Measurements from ENCODE around the gene ACLY.

DNA sequence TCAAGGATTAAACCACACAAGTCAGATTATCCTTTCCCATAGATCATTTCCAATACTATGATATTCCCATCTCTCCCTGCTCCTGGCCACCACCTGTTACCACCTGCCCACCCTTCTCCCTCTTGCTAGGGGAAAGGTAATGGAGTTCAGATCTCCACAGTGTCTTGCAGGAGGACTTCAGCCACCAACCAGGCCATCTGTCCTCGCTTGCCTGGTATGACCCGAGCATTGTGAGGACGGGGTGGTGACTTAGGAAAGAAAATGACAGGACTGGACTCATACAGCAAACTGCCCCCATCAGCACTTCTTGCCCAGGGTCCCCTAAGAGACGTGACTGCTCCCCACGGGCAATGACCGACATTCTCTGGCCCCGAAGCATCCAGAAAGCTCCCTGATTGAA, 95.2 kb downstream of the ACLY start:
- TF ChIP-seq, protein P1, sequence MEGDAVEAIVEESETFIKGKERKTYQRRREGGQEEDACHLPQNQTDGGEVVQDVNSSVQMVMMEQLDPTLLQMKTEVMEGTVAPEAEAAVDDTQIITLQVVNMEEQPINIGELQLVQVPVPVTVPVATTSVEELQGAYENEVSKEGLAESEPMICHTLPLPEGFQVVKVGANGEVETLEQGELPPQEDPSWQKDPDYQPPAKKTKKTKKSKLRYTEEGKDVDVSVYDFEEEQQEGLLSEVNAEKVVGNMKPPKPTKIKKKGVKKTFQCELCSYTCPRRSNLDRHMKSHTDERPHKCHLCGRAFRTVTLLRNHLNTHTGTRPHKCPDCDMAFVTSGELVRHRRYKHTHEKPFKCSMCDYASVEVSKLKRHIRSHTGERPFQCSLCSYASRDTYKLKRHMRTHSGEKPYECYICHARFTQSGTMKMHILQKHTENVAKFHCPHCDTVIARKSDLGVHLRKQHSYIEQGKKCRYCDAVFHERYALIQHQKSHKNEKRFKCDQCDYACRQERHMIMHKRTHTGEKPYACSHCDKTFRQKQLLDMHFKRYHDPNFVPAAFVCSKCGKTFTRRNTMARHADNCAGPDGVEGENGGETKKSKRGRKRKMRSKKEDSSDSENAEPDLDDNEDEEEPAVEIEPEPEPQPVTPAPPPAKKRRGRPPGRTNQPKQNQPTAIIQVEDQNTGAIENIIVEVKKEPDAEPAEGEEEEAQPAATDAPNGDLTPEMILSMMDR (IDR thresholded peaks at IDR 0.05; ENCODE audit: insufficient read depth, low read length) = no peak
- TF ChIP-seq, protein P2, sequence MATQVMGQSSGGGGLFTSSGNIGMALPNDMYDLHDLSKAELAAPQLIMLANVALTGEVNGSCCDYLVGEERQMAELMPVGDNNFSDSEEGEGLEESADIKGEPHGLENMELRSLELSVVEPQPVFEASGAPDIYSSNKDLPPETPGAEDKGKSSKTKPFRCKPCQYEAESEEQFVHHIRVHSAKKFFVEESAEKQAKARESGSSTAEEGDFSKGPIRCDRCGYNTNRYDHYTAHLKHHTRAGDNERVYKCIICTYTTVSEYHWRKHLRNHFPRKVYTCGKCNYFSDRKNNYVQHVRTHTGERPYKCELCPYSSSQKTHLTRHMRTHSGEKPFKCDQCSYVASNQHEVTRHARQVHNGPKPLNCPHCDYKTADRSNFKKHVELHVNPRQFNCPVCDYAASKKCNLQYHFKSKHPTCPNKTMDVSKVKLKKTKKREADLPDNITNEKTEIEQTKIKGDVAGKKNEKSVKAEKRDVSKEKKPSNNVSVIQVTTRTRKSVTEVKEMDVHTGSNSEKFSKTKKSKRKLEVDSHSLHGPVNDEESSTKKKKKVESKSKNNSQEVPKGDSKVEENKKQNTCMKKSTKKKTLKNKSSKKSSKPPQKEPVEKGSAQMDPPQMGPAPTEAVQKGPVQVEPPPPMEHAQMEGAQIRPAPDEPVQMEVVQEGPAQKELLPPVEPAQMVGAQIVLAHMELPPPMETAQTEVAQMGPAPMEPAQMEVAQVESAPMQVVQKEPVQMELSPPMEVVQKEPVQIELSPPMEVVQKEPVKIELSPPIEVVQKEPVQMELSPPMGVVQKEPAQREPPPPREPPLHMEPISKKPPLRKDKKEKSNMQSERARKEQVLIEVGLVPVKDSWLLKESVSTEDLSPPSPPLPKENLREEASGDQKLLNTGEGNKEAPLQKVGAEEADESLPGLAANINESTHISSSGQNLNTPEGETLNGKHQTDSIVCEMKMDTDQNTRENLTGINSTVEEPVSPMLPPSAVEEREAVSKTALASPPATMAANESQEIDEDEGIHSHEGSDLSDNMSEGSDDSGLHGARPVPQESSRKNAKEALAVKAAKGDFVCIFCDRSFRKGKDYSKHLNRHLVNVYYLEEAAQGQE (IDR thresholded peaks at IDR 0.05; ENCODE audit: insufficient replicate concordance, low read depth) = no peak
- TF ChIP-seq POLR2AphosphoS5 (IDR thresholded peaks at IDR 0.05; ENCODE audit: low read depth) = no peak
